Measurements from ENCODE around the gene CD109. TPM values are rescaled to one million over a fixed set of nuclear protein-coding genes. Genes with fewer than 3 reads are reported as not detected.

The CD109 gene
- total and polyA plus RNA-seq, 2 of the 8 experiments (the other 6 are each of a cell fraction or from before 2014, with no cell fraction given): 1.4 to 5.3 TPM

DNA sequence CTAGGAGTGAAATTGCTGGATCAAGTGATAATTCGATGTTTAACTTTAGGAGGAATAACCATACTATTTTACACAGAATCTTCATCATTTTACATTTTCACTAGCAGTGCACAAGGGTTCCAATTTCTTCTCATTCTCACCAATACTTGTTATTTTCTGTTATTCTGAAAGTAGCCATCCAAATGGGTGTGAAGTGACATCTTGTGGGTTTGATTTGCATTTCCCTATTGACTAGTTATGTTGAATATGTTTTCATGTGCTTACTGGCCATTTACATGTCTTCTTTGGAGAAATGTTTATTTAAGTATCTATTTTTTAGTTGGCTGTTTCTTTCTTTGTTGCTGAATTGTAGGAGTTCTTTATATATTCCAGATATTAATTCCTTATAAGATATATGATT lies 164.3 kb downstream of the CD109 start (continued):
- TF ChIP-seq CTBP2 (IDR thresholded peaks at IDR 0.05; ENCODE audit: borderline replicate concordance, insufficient read depth, insufficient read length, low read length): no peak
- TF ChIP-seq GABPA (IDR thresholded peaks at IDR 0.05; ENCODE audit: borderline replicate concordance, insufficient read depth, low read length): no peak
- TF ChIP-seq RNF2 (IDR thresholded peaks at IDR 0.05; ENCODE audit: borderline replicate concordance, low read depth, low read length, missing control alignments, poor library complexity, severe bottlenecking): no peak
- TF ChIP-seq BCL11A (IDR thresholded peaks at IDR 0.05; ENCODE audit: low read depth in 2 of 2, low read length in 2 of 2): no peak
- TF ChIP-seq BRCA1 (IDR thresholded peaks at IDR 0.05; ENCODE audit: low read depth, low read length): no peak
- TF ChIP-seq CHD2 (IDR thresholded peaks at IDR 0.05; ENCODE audit: low read length): no peak
- TF ChIP-seq KDM4A (IDR thresholded peaks at IDR 0.05; ENCODE audit: low read depth, low read length, severe bottlenecking): no peak
- TF ChIP-seq PHF8 (conservative IDR thresholded peaks at IDR 0.05; ENCODE audit: low read depth, low read length): no peak
- TF ChIP-seq, protein P1, sequence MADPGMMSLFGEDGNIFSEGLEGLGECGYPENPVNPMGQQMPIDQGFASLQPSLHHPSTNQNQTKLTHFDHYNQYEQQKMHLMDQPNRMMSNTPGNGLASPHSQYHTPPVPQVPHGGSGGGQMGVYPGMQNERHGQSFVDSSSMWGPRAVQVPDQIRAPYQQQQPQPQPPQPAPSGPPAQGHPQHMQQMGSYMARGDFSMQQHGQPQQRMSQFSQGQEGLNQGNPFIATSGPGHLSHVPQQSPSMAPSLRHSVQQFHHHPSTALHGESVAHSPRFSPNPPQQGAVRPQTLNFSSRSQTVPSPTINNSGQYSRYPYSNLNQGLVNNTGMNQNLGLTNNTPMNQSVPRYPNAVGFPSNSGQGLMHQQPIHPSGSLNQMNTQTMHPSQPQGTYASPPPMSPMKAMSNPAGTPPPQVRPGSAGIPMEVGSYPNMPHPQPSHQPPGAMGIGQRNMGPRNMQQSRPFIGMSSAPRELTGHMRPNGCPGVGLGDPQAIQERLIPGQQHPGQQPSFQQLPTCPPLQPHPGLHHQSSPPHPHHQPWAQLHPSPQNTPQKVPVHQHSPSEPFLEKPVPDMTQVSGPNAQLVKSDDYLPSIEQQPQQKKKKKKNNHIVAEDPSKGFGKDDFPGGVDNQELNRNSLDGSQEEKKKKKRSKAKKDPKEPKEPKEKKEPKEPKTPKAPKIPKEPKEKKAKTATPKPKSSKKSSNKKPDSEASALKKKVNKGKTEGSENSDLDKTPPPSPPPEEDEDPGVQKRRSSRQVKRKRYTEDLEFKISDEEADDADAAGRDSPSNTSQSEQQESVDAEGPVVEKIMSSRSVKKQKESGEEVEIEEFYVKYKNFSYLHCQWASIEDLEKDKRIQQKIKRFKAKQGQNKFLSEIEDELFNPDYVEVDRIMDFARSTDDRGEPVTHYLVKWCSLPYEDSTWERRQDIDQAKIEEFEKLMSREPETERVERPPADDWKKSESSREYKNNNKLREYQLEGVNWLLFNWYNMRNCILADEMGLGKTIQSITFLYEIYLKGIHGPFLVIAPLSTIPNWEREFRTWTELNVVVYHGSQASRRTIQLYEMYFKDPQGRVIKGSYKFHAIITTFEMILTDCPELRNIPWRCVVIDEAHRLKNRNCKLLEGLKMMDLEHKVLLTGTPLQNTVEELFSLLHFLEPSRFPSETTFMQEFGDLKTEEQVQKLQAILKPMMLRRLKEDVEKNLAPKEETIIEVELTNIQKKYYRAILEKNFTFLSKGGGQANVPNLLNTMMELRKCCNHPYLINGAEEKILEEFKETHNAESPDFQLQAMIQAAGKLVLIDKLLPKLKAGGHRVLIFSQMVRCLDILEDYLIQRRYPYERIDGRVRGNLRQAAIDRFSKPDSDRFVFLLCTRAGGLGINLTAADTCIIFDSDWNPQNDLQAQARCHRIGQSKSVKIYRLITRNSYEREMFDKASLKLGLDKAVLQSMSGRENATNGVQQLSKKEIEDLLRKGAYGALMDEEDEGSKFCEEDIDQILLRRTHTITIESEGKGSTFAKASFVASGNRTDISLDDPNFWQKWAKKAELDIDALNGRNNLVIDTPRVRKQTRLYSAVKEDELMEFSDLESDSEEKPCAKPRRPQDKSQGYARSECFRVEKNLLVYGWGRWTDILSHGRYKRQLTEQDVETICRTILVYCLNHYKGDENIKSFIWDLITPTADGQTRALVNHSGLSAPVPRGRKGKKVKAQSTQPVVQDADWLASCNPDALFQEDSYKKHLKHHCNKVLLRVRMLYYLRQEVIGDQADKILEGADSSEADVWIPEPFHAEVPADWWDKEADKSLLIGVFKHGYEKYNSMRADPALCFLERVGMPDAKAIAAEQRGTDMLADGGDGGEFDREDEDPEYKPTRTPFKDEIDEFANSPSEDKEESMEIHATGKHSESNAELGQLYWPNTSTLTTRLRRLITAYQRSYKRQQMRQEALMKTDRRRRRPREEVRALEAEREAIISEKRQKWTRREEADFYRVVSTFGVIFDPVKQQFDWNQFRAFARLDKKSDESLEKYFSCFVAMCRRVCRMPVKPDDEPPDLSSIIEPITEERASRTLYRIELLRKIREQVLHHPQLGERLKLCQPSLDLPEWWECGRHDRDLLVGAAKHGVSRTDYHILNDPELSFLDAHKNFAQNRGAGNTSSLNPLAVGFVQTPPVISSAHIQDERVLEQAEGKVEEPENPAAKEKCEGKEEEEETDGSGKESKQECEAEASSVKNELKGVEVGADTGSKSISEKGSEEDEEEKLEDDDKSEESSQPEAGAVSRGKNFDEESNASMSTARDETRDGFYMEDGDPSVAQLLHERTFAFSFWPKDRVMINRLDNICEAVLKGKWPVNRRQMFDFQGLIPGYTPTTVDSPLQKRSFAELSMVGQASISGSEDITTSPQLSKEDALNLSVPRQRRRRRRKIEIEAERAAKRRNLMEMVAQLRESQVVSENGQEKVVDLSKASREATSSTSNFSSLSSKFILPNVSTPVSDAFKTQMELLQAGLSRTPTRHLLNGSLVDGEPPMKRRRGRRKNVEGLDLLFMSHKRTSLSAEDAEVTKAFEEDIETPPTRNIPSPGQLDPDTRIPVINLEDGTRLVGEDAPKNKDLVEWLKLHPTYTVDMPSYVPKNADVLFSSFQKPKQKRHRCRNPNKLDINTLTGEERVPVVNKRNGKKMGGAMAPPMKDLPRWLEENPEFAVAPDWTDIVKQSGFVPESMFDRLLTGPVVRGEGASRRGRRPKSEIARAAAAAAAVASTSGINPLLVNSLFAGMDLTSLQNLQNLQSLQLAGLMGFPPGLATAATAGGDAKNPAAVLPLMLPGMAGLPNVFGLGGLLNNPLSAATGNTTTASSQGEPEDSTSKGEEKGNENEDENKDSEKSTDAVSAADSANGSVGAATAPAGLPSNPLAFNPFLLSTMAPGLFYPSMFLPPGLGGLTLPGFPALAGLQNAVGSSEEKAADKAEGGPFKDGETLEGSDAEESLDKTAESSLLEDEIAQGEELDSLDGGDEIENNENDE (IDR thresholded peaks at IDR 0.05; ENCODE audit: insufficient replicate concordance, low read length): no peak
- TF ChIP-seq SAP30 (IDR thresholded peaks at IDR 0.05; ENCODE audit: insufficient read depth, insufficient replicate concordance, low read length): no peak

All from H1 (cell line).